Stomach (tissue), 9 donors: ENCODE data around the gene FAIM2. TPM values are rescaled to one million over a fixed set of nuclear protein-coding genes. Genes with fewer than 3 reads are reported as not detected.

Source experiments
- DNase-seq, 2 donors: peaks; one replicate each; pipeline versions ENCODE4 v3.0.0 to v3.0.0-alpha.2; 2013 to 2019
- H3K27ac ChIP-seq, 5 donors: fragments of 200-600 bp in 4 of 5; sonication (generic) in 4 of 5; one replicate each; pipeline ENCODE4 v1.5.1; 2013 to 2019; ENCODE audit warnings: mild to moderate bottlenecking in 1 of 5, moderate library complexity in 1 of 5
- H3K27me3 ChIP-seq, 3 donors: fragments of 200-600 bp; sonication (generic); one replicate each; pipeline ENCODE4 v1.5.1; 2017 to 2019; ENCODE audit warnings: mixed run types in 1 of 3
- H3K36me3 ChIP-seq, 4 donors: fragments of 200-600 bp; sonication (generic); 1 replicate in 3 of 4; 2 replicates in 1 of 4; pipeline ENCODE4 v1.5.1; 2016 to 2019
- H3K4me1 ChIP-seq, 4 donors: fragments of 200-600 bp; sonication (generic); one replicate each; pipeline ENCODE4 v1.5.1; 2016 to 2019
- H3K4me3 ChIP-seq, 4 donors: fragments of 200-600 bp; sonication (generic) in 3 of 4; one replicate each; pipeline ENCODE4 v1.5.1; 2016 to 2019; ENCODE audit warnings: mild to moderate bottlenecking in 1 of 4
- H3K9me3 ChIP-seq, 4 donors: fragments of 200-600 bp; sonication (generic); one replicate each; pipeline ENCODE4 v1.5.1; 2016 to 2019
- EP300 ChIP-seq: sonication (generic); formaldehyde crosslinking; IDR thresholded peaks from one replicate; pipeline ENCODE4 v1.6.1; 2017; ENCODE audit warnings: antibody characterized with exemption
- POLR2A ChIP-seq, 4 donors: fragments of 450-650 bp; IDR thresholded peaks; one replicate each; pipeline ENCODE4 v1.6.1; 2016; ENCODE audit warnings: antibody characterized with exemption in 4 of 4, control low read depth in 2 of 4, mild to moderate bottlenecking in 1 of 4, moderate library complexity in 1 of 4
- POLR2AphosphoS5 ChIP-seq, 3 donors: sonication (generic); formaldehyde crosslinking; IDR thresholded peaks; one replicate each; pipeline ENCODE4 v1.6.1; 2016; ENCODE audit warnings: antibody characterized with exemption in 3 of 3
- WGBS, 5 donors: extraction: QIAGEN DNeasy Blood & Tissue Kit in 3 of 5; methylation state at CpG; one replicate each; pipeline versions ENCODE4 v1.1.5 to v1.1.7; 2013 to 2018; 5-methylcytosine and 5-hydroxymethylcytosine counted together
- intact Hi-C: fragments of 100-400 bp; cut with DNase I; formaldehyde crosslinking; loops from one replicate; pipeline ENCODE4 v1.15.1; 2023; ENCODE audit warnings: low total_unique reads
- polyA plus RNA-seq, 3 donors: library from polyadenylated mRNA; stranded (reverse); fragments of 200-250 nt; gene quantifications; one replicate each; pipeline ENCODE4 v1.2.3, GENCODE V29; 2013
- total RNA-seq, 5 donors: library from RNA; depleted of rRNA; stranded (reverse); fragments of >200 nt; gene quantifications; one replicate each; pipeline versions ENCODE4 v1.1.0 to v1.2.3, GENCODE V29; 2014 to 2016
- TF ChIP-seq, protein P1 (sequence below), 7 experiments: fragments of 450-650 bp in 4 of 7; fragments of 200-600 bp in 3 of 7; sonication (generic) in 3 of 7; IDR thresholded peaks; one replicate each; pipeline ENCODE4 v1.5.1; 2016 to 2019; ENCODE audit warnings: antibody characterized with exemption in 7 of 7, control low read depth in 2 of 7, mild to moderate bottlenecking in 1 of 7
- donor health status: healthy with polysubstance abuse.
- donor health status: Bipolar disorder and iron deficiency.
- donor health status: healthy.

The FAIM2 gene
- total and polyA plus RNA-seq, 8 donors = 1.1 to 44.6 (median 2.0) TPM

GRCh38 chr12:49869816-49870500, 33.7 kb downstream of the FAIM2 start:
- intact Hi-C loops = no loop called here
- Histone ChIP-seq H3K27ac (peak overlapping the region; percentile 40 to 76 (median 63)), H3K27me3 (peaks cover 0 to 8% (median 0%) of the 10 kb centered on the region in 3 donors), H3K36me3 (no peaks in the 10 kb centered on the region), H3K9me3 (no peaks in the 10 kb centered on the region), H3K4me1 (peaks cover 28 to 35% (median 29%) of the 10 kb centered on the region in 4 donors), H3K4me3 (no peak overlapping the region)
- DNase-seq = no peak
- 88 to 93% (median 91%) methylated on average over 11 to 14 of the region's 14 CpGs for WGBS, 5 donors
- TF ChIP-seq, protein P1, sequence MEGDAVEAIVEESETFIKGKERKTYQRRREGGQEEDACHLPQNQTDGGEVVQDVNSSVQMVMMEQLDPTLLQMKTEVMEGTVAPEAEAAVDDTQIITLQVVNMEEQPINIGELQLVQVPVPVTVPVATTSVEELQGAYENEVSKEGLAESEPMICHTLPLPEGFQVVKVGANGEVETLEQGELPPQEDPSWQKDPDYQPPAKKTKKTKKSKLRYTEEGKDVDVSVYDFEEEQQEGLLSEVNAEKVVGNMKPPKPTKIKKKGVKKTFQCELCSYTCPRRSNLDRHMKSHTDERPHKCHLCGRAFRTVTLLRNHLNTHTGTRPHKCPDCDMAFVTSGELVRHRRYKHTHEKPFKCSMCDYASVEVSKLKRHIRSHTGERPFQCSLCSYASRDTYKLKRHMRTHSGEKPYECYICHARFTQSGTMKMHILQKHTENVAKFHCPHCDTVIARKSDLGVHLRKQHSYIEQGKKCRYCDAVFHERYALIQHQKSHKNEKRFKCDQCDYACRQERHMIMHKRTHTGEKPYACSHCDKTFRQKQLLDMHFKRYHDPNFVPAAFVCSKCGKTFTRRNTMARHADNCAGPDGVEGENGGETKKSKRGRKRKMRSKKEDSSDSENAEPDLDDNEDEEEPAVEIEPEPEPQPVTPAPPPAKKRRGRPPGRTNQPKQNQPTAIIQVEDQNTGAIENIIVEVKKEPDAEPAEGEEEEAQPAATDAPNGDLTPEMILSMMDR (IDR thresholded peaks at IDR 0.05) = no peak
- no peak for TF ChIP-seq POLR2AphosphoS5 (IDR thresholded peaks at IDR 0.05)
- TF ChIP-seq POLR2A (IDR thresholded peaks at IDR 0.05) = no peak
- no peak for TF ChIP-seq EP300

DNA sequence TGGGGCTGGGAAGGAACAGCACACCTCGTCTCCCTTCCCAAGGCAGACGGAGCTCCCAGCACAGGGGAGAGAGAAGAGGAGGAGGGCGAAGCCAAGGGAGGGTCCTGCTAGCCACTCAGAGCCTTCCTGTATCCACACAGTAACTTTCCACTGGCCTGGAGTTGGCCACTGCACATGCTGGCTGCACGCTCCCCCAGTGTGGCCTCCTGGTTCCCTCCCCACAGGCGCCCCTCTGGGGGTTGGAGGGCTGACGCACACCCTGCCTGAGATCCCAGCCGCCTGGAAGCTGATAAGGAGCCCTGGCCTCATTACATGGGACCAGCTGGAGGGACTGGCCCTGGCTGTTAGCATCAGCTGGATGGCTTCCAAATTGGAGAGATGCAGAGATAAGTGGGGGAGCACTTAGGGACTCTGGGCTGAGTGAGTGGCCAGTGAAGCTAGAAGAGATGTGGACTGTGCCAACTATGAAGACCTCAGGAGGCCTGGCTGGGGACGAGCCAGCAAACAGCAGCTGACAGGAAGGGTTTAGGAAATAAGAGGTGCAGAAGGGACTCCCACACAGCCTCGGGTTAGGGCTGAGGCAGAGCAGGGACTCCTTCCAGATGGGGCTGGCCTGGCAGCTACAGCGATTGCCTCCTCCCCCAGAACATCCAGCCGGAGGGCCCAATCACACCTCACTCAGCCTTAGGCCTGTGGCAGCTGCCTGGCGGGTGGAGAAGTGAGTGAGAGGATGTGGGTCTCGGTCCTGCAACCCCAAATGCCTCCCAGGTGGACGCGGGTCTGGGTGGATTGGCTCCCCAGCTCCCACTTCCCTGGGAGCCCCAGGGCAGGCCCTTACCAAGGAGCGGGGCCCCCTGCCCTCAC, 34.5 kb downstream of the FAIM2 start:
- Histone ChIP-seq H3K27ac (peak overlapping the region; percentile 51 to 76 (median 63)), H3K36me3 (no peaks in the 10 kb centered on the region), H3K27me3 (peaks cover 0 to 8% (median 0%) of the 10 kb centered on the region in 3 donors), H3K4me3 (no peak overlapping the region), H3K4me1 (peaks cover 28 to 35% (median 29%) of the 10 kb centered on the region in 4 donors), H3K9me3 (no peaks in the 10 kb centered on the region)
- TF ChIP-seq POLR2A (IDR thresholded peaks at IDR 0.05) (no peak), POLR2AphosphoS5 (IDR thresholded peaks at IDR 0.05) (peak; percentile 4 to 43 (median 33))
- TF ChIP-seq, protein P1 (IDR thresholded peaks at IDR 0.05) = no peak
- intact Hi-C loops = no loop called here
- DNase-seq = peak; percentile 83 to 95
- 11 to 28% (median 15%) methylated on average over 6 to 16 of the region's 16 CpGs for WGBS, 5 donors

- Histone ChIP-seq H3K27me3 (peaks cover 0 to 8% (median 0%) of the 10 kb centered on the region in 3 donors), H3K36me3 (no peaks in the 10 kb centered on the region), H3K9me3 (no peaks in the 10 kb centered on the region), H3K4me3 (no peak overlapping the region), H3K4me1 (peaks cover 28 to 35% (median 29%) of the 10 kb centered on the region in 4 donors), H3K27ac (peak overlapping the region; percentile 51 to 76 (median 63))
- no peak for TF ChIP-seq EP300
- TF ChIP-seq POLR2AphosphoS5 (IDR thresholded peaks at IDR 0.05) = no peak
- TF ChIP-seq POLR2A (IDR thresholded peaks at IDR 0.05) = no peak
- TF ChIP-seq, protein P1 (IDR thresholded peaks at IDR 0.05) = no peak
- intact Hi-C loops = no loop called here
- WGBS, 5 donors = 79 to 85% (median 81%) methylated on average over 14 to 16 of the region's 16 CpGs
- no peak for DNase-seq
These were observed 35.3 kb downstream of the FAIM2 start for GRCh38 chr12:49868449-49868848.

GRCh38 chr12:49867570-49868341, 35.9 kb downstream of the FAIM2 start:
- Histone ChIP-seq H3K9me3 (no peaks in the 10 kb centered on the region), H3K4me3 (no peak overlapping the region), H3K36me3 (no peaks in the 10 kb centered on the region), H3K27me3 (peaks cover 0 to 8% (median 0%) of the 10 kb centered on the region in 3 donors), H3K4me1 (peaks cover 28 to 35% (median 29%) of the 10 kb centered on the region in 4 donors), H3K27ac (peak overlapping the region in 4 of 5 donors; percentile 57 to 76 (median 66))
- 33 to 49% (median 38%) methylated on average over 11 of the region's 11 CpGs for WGBS, 5 donors
- DNase-seq = peak in 1 of 2 donors; percentile 63
- intact Hi-C loops = no loop called here
- no peak for TF ChIP-seq POLR2A (IDR thresholded peaks at IDR 0.05)
- TF ChIP-seq POLR2AphosphoS5 (IDR thresholded peaks at IDR 0.05) = no peak
- TF ChIP-seq, protein P1 (IDR thresholded peaks at IDR 0.05) = no peak
- TF ChIP-seq EP300 = no peak
